ENCODE results near the gene SUMF1. TPM values are rescaled to one million over a fixed set of nuclear protein-coding genes. Genes with fewer than 3 reads are reported as not detected.

Gene SUMF1
- total RNA-seq, 1 donor from 2014 or later: 8.6 TPM

DNA sequence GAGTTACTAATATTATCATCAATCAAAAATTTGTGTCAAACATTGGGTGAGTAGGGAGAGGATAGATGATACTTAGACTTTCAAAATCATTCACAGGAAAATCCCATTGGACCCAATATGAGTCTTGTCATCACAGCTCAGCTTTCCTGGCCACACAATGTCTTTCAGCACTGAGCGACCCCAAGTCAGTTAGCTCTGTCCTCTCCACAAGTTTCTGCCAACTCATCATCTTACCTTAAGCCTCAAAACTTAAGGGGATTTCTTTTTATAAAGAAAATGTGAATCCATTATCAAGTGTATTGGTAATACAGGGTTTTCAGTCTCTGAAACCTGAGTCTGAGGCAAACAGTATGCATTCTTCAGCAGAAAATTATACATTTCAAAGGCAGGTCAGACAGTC is 55.8 kb downstream of the SUMF1 start:
- DNase-seq: no peak
- no peak overlapping the region for H3K27ac ChIP-seq (replicated peaks)
- intact Hi-C loops (cut with micrococcal nuclease): no loop called here
- H3K27me3 ChIP-seq (ENCODE audit: low read depth): no peaks in the 10 kb centered on the region
- H3K36me3 ChIP-seq: peaks cover 54% of the 10 kb centered on the region
- TF ChIP-seq, protein P1, sequence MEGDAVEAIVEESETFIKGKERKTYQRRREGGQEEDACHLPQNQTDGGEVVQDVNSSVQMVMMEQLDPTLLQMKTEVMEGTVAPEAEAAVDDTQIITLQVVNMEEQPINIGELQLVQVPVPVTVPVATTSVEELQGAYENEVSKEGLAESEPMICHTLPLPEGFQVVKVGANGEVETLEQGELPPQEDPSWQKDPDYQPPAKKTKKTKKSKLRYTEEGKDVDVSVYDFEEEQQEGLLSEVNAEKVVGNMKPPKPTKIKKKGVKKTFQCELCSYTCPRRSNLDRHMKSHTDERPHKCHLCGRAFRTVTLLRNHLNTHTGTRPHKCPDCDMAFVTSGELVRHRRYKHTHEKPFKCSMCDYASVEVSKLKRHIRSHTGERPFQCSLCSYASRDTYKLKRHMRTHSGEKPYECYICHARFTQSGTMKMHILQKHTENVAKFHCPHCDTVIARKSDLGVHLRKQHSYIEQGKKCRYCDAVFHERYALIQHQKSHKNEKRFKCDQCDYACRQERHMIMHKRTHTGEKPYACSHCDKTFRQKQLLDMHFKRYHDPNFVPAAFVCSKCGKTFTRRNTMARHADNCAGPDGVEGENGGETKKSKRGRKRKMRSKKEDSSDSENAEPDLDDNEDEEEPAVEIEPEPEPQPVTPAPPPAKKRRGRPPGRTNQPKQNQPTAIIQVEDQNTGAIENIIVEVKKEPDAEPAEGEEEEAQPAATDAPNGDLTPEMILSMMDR (IDR thresholded peaks at IDR 0.05; ENCODE audit: borderline replicate concordance): no peak
- H3K4me3 ChIP-seq: no peak overlapping the region
- no peaks in the 10 kb centered on the region for H3K9me3 ChIP-seq (replicated peaks)
- H3K4me1 ChIP-seq: no peaks in the 10 kb centered on the region

- TF ChIP-seq, protein P1 (IDR thresholded peaks at IDR 0.05; ENCODE audit: borderline replicate concordance): no peak
- Histone ChIP-seq H3K4me1 (no peaks in the 10 kb centered on the region), H3K27ac (replicated peaks) (no peak overlapping the region), H3K36me3 (peaks cover 51% of the 10 kb centered on the region), H3K27me3 (ENCODE audit: low read depth) (no peaks in the 10 kb centered on the region), H3K4me3 (no peak overlapping the region), H3K9me3 (replicated peaks) (no peaks in the 10 kb centered on the region)
- intact Hi-C loops (cut with micrococcal nuclease): no loop called here
- no peak for DNase-seq
Measured at GRCh38 chr3:4410606-4411005, 56.5 kb downstream of the SUMF1 start.

- no peak overlapping the region for H3K4me3 ChIP-seq
- H3K27me3 ChIP-seq (ENCODE audit: low read depth): no peaks in the 10 kb centered on the region
- no peak for DNase-seq
- H3K9me3 ChIP-seq (replicated peaks): no peaks in the 10 kb centered on the region
- H3K36me3 ChIP-seq: peaks cover 46% of the 10 kb centered on the region
- TF ChIP-seq, protein P1 (IDR thresholded peaks at IDR 0.05; ENCODE audit: borderline replicate concordance): no peak
- H3K27ac ChIP-seq (replicated peaks): no peak overlapping the region
- no peaks in the 10 kb centered on the region for H3K4me1 ChIP-seq
- intact Hi-C loops (cut with micrococcal nuclease): no loop called here
Measured at GRCh38 chr3:4409971-4410573, 57.0 kb downstream of the SUMF1 start.

GRCh38 chr3:4409415-4409814 is 57.7 kb downstream of the SUMF1 start:
- Histone ChIP-seq H3K36me3 (peaks cover 48% of the 10 kb centered on the region), H3K9me3 (replicated peaks) (no peaks in the 10 kb centered on the region), H3K27ac (replicated peaks) (no peak overlapping the region), H3K4me3 (no peak overlapping the region), H3K27me3 (ENCODE audit: low read depth) (no peaks in the 10 kb centered on the region), H3K4me1 (no peaks in the 10 kb centered on the region)
- DNase-seq: no peak
- TF ChIP-seq, protein P1 (IDR thresholded peaks at IDR 0.05; ENCODE audit: borderline replicate concordance): no peak
- intact Hi-C loops (cut with micrococcal nuclease): no loop called here

GRCh38 chr3:4408958-4409357 is 58.1 kb downstream of the SUMF1 start:
- H3K36me3 ChIP-seq: peaks cover 51% of the 10 kb centered on the region
- H3K4me1 ChIP-seq: no peaks in the 10 kb centered on the region
- no peaks in the 10 kb centered on the region for H3K9me3 ChIP-seq (replicated peaks)
- no peak for DNase-seq
- no peak overlapping the region for H3K27ac ChIP-seq (replicated peaks)
- TF ChIP-seq, protein P1 (IDR thresholded peaks at IDR 0.05; ENCODE audit: borderline replicate concordance): no peak
- H3K4me3 ChIP-seq: no peak overlapping the region
- intact Hi-C loops (cut with micrococcal nuclease): no loop called here
- H3K27me3 ChIP-seq (ENCODE audit: low read depth): no peaks in the 10 kb centered on the region

Measured in left ventricle myocardium inferior (tissue), 1 donor.